ENCODE measurements around the gene GEMIN7. TPM values are rescaled to one million over a fixed set of nuclear protein-coding genes. Genes with fewer than 3 reads are reported as not detected.

Gene GEMIN7
- total RNA-seq, 1 experiment from 2014 or later = 46.0 TPM

- Histone ChIP-seq H3K23me2 (ENCODE audit: insufficient read length, low read depth, low read length, poor library complexity, severe bottlenecking) (peaks cover 6% of the 10 kb centered on the region), H3K9me3 (ENCODE audit: control insufficient read depth, low read depth, low read length) (no peaks in the 10 kb centered on the region), H3K14ac (ENCODE audit: insufficient read depth, low read length) (no peak overlapping the region), H4K5ac (ENCODE audit: insufficient read length, low read depth, low read length) (no peak overlapping the region), H4K20me1 (ENCODE audit: control insufficient read depth, insufficient read depth, insufficient read length) (no peaks in the 10 kb centered on the region), H4K91ac (ENCODE audit: insufficient read length, low read depth, low read length) (no peak overlapping the region), H4K8ac (replicated peaks; ENCODE audit: insufficient read length, low read depth, low read length) (no peak overlapping the region), H3K18ac (ENCODE audit: insufficient read length, low read depth, low read length) (no peak overlapping the region), H2AFZ (ENCODE audit: low read length) (no peak overlapping the region), H2BK15ac (ENCODE audit: low read depth, low read length) (no peak overlapping the region), H3K9ac (ENCODE audit: extremely low read depth, insufficient read length, low read length) (no peak overlapping the region), H3K4ac (ENCODE audit: low read depth, low read length) (no peak overlapping the region), H3K23ac (ENCODE audit: insufficient read length, low read depth, low read length) (no peak overlapping the region), H2BK120ac (ENCODE audit: low read depth, low read length, poor library complexity, severe bottlenecking) (no peak overlapping the region), H2BK5ac (ENCODE audit: insufficient read length, low read length) (no peak overlapping the region), H2AK5ac (ENCODE audit: insufficient read length, low read length) (no peak overlapping the region), H3K4me2 (ENCODE audit: insufficient read depth, insufficient read length, low read length) (no peak overlapping the region), H3K27ac (ENCODE audit: insufficient read length, low read depth, low read length) (no peak overlapping the region), H2BK12ac (ENCODE audit: insufficient read length, low read depth, low read length) (no peak overlapping the region), H3K56ac (ENCODE audit: insufficient read length, low read depth, low read length) (no peak overlapping the region), H3K4me1 (ENCODE audit: insufficient read depth, low read length) (no peaks in the 10 kb centered on the region; the same call in 1 of the 2 replicates), H2BK20ac (ENCODE audit: low read depth, low read length, poor library complexity, severe bottlenecking) (no peak overlapping the region), H3K79me1 (ENCODE audit: insufficient read depth, low read depth, low read length, poor library complexity, severe bottlenecking) (peaks cover 14% of the 10 kb centered on the region), H3K79me2 (ENCODE audit: insufficient read depth, low read length) (peaks cover 10% of the 10 kb centered on the region; the same call in 1 of the 2 replicates), H3K27me3 (ENCODE audit: insufficient read depth, low read length) (no peaks in the 10 kb centered on the region), H3T11ph (ENCODE audit: low read length) (no peak overlapping the region)
- TF ChIP-seq CTCF (conservative IDR thresholded peaks at IDR 0.05) = 0 out of 3 replicates have a peak, but pooled peaks have one; percentile 16
- Mint-ChIP-seq H3K9me3 (no peaks in the 10 kb centered on the region; a peak in 2 of 5 replicates), H3K4me1 (peaks cover 10 to 13% of the 10 kb centered on the region in 2 experiments), H3K36me3 (ENCODE audit: insufficient read depth in 1 of 3, low read depth in 3 of 3) (peaks cover 18 to 50% (median 36%) of the 10 kb centered on the region in 3 experiments; a peak in 6 of 7 replicates), H3K27ac (no peak overlapping the region), H3K27me3 (ENCODE audit: low read depth) (no peaks in the 10 kb centered on the region), H3K4me3 (peak overlapping the region in 1 of 2 experiments; percentile 61; a peak in 2 of 5 replicates)
- no CpG with 5 or more reads among the region's 37 CpGs for WGBS (ENCODE audit: extremely low coverage, insufficient read length, low lambda C conversion rate)
- DNase-seq = no peak
Measured at GRCh38 chr19:45037393-45038169, 41.5 kb upstream of the GEMIN7 start.

All from H9 (cell line).